Measurements from ENCODE around the gene MAP6D1. TPM values are rescaled to one million over a fixed set of nuclear protein-coding genes. Genes with fewer than 3 reads are reported as not detected.

Gene MAP6D1
- total RNA-seq, 1 experiment from 2014 or later: 1.1 TPM

- CTCF ChIA-PET: no interaction called here
- intact Hi-C loops (cut with micrococcal nuclease): no loop called here
- TF ChIP-seq CTCF (IDR thresholded peaks at IDR 0.05; ENCODE audit: unreplicated experiment): no peak
- DNase-seq (ENCODE audit: unreplicated experiment): no peak
- no TSS peak for BruUV-seq (replicated peaks)
- H3K27me3 Mint-ChIP-seq (ENCODE audit: insufficient read depth, unreplicated experiment): no peaks in the 10 kb centered on the region
- no peak overlapping the region for H3K4me3 Mint-ChIP-seq (ENCODE audit: unreplicated experiment)
- peaks cover 75% of the 10 kb centered on the region for H3K36me3 Mint-ChIP-seq (ENCODE audit: insufficient read depth, unreplicated experiment)
- POLR2A ChIA-PET: interaction anchor here (1.1 kb wide), 1 partner anchor 35 kb away, joined by 3 read pairs; no protein-coding TSS in a partner anchor
- H3K4me1 Mint-ChIP-seq (ENCODE audit: insufficient read depth, unreplicated experiment): peaks cover 9% of the 10 kb centered on the region
- H3K9me3 Mint-ChIP-seq (ENCODE audit: unreplicated experiment): no peaks in the 10 kb centered on the region
- no peak overlapping the region for H3K27ac Mint-ChIP-seq (ENCODE audit: low read depth, unreplicated experiment)
These were observed 16.1 kb downstream of the MAP6D1 start for GRCh38 chr3:183809270-183809669.

GRCh38 chr3:183808355-183808754, 17.0 kb downstream of the MAP6D1 start:
- Mint-ChIP-seq H3K36me3 (ENCODE audit: insufficient read depth, unreplicated experiment) (peaks cover 82% of the 10 kb centered on the region), H3K27me3 (ENCODE audit: insufficient read depth, unreplicated experiment) (no peaks in the 10 kb centered on the region), H3K4me3 (ENCODE audit: unreplicated experiment) (no peak overlapping the region), H3K4me1 (ENCODE audit: insufficient read depth, unreplicated experiment) (peaks cover 9% of the 10 kb centered on the region), H3K27ac (ENCODE audit: low read depth, unreplicated experiment) (no peak overlapping the region), H3K9me3 (ENCODE audit: unreplicated experiment) (no peaks in the 10 kb centered on the region)
- ChIA-PET CTCF (no interaction called here), POLR2A (no interaction called here)
- intact Hi-C loops (cut with micrococcal nuclease): no loop called here
- no peak for TF ChIP-seq CTCF (IDR thresholded peaks at IDR 0.05; ENCODE audit: unreplicated experiment)
- DNase-seq (ENCODE audit: unreplicated experiment): no peak
- no TSS peak for BruUV-seq (replicated peaks)

GRCh38 chr3:183807881-183808280, 17.5 kb downstream of the MAP6D1 start:
- no peak for TF ChIP-seq CTCF (IDR thresholded peaks at IDR 0.05; ENCODE audit: unreplicated experiment)
- Mint-ChIP-seq H3K4me3 (ENCODE audit: unreplicated experiment) (no peak overlapping the region), H3K9me3 (ENCODE audit: unreplicated experiment) (no peaks in the 10 kb centered on the region), H3K4me1 (ENCODE audit: insufficient read depth, unreplicated experiment) (peaks cover 5% of the 10 kb centered on the region), H3K27ac (ENCODE audit: low read depth, unreplicated experiment) (no peak overlapping the region), H3K36me3 (ENCODE audit: insufficient read depth, unreplicated experiment) (peaks cover 85% of the 10 kb centered on the region), H3K27me3 (ENCODE audit: insufficient read depth, unreplicated experiment) (no peaks in the 10 kb centered on the region)
- intact Hi-C loops (cut with micrococcal nuclease): no loop called here
- DNase-seq (ENCODE audit: unreplicated experiment): no peak
- BruUV-seq (replicated peaks): no TSS peak
- POLR2A ChIA-PET: no interaction called here
- CTCF ChIA-PET: no interaction called here

- BruUV-seq (replicated peaks): no TSS peak
- ChIA-PET POLR2A (interaction anchor here (2.2 kb wide), 1 partner anchor 11 kb away, joined by 6 read pairs; no protein-coding TSS in a partner anchor), CTCF (interaction anchor here (1.1 kb wide), 1 partner anchor 10 kb away, joined by 5 read pairs; no protein-coding TSS in a partner anchor)
- DNase-seq (ENCODE audit: unreplicated experiment): no peak
- intact Hi-C loops (cut with micrococcal nuclease): no loop called here
- no peaks in the 10 kb centered on the region for H3K9me3 Mint-ChIP-seq (ENCODE audit: unreplicated experiment)
- no peak overlapping the region for H3K4me3 Mint-ChIP-seq (ENCODE audit: unreplicated experiment)
- no peaks in the 10 kb centered on the region for H3K27me3 Mint-ChIP-seq (ENCODE audit: insufficient read depth, unreplicated experiment)
- H3K36me3 Mint-ChIP-seq (ENCODE audit: insufficient read depth, unreplicated experiment): peaks cover 86% of the 10 kb centered on the region
- H3K27ac Mint-ChIP-seq (ENCODE audit: low read depth, unreplicated experiment): no peak overlapping the region
- no peaks in the 10 kb centered on the region for H3K4me1 Mint-ChIP-seq (ENCODE audit: insufficient read depth, unreplicated experiment)
- no peak for TF ChIP-seq CTCF (IDR thresholded peaks at IDR 0.05; ENCODE audit: unreplicated experiment)
These were observed 18.1 kb downstream of the MAP6D1 start for GRCh38 chr3:183807209-183807728.
